HG02943 (cell line): Measurements from ENCODE around the gene UNC5B.

Experiments
- ATAC-seq: cut with Tn5 transposase; IDR thresholded peaks from one replicate; pipeline ENCODE4 v1.9.1; 2021; ENCODE audit warnings: mild to moderate bottlenecking, low read depth, moderate library complexity; ENCODE audit not compliant: unreplicated experiment

Gene UNC5B

DNA sequence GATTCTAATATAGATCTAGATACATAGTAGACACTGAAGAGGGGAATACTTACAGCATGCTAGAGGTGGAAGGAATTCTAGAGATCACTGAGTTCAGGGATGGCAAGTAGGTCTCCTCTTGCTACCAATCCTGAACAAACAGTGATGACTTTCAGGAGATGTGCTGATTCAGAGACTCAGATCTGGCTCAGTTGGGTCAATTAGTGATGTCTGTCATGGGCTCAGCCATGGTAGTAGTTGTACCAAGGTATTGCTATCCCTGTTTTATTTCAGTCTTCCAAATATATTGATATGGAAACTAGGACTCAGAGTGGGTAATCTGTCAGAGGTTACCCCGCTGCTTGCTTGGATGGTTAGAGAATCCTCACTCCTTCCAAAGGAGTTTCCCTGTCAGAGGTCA is 38.5 kb downstream of the UNC5B start:
- ATAC-seq: no peak

- ATAC-seq: no peak
Observed at GRCh38 chr10:71251319-71251718, 38.9 kb downstream of the UNC5B start.

DNA sequence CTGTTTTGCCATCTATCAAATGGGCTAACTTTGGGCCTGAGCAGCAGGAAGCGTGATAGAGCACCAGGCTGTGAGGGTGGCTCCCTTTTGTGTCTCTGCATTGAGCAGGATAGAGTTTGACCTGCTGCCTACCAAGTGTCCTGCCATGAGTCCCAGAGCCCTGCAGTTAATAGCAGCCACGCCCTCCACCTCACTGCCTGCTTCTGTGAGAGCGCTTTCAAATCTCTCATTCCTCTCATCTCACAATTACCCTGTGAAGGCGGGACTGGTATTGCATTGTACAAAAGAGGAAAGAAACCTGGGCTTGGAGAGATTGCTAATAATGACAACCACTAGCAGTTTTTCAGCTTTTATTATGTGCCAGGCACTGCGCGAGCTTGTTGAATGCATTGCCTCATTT is 39.9 kb downstream of the UNC5B start:
- no peak for ATAC-seq

DNA sequence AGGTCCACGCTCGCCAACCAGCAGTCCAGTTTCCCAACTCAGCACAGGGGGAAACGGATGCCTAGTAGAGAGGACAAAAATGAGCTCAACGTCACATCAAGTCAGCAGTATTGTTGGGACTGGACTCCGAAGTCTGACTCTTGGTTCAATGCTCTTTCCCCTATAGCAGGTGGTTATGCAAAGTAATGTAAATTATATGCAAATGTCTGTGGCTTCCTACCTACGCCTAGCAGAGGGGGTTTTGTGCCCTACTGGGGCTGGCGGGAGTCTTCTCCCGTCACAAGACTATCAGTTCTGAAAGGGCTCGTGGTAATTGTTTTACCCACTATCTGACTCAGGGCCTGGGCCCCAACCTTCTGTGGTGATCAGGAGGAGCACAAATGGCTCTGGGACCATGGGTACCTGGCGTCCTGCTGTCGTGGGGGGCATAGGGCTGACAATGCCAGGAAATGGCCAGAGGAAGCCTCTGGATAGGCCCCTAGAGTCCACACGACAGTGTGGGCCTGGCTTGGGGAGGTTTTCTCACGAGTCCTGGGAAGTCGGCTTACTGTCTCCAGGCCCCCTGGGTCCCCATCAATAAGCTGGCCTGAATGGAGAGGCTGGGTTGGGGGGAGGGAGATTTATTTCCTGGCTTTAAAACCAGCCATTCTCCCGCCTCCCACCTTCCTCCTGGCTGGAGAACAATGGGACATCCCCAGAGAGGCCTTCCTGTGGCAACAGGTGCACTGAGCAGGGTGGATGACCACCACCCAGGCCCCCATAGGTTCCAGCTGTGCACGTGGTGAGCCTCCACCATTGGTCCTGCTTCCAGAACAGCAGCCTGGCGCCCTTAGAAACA is 41.8 kb downstream of the UNC5B start:
- no peak for ATAC-seq

- ATAC-seq: no peak
Observed at GRCh38 chr10:71254834-71255549, 42.6 kb downstream of the UNC5B start.

GRCh38 chr10:71255550-71255807 is 43.1 kb downstream of the UNC5B start:
- ATAC-seq: no peak

DNA sequence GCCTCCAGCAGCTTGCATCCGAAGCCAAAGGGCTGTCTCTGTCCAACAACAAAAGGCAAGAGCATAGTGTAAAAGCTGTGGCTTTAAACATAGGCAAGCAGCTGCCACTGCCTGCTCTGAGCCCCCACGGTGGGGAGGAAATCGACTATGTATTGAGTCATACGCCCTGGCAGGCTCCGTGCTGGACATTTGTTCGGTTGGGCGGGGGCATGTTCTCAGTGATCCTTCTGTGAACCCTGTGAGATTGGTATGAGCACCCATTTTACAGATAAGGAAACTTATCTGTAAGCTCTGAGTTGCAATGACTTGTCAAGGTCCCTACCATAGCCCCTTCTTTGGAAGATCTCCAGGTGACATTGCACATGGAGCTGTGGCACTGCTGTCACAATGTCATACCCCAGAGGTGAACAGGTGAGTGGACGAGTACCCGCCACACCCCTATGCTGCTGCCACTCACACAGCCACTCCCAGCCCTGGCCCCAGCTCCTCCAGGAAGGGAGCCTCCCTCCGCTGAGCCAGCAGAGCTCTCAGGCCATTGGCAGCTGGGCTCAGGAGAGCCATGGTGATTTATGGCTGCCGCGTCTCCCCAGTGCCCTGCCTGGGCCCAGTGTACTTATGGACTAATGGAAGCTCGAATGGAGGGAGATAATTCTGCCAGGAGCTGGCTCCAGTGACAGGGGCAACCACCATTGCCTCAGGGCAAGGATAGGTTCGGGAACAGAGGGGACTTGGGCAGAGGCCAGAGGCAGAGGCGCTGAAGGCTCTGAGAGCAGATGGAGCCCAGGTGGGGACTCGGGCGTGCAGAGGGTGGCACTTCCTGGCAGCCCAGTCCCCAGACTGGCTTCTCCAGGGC is 43.7 kb downstream of the UNC5B start:
- ATAC-seq: no peak

DNA sequence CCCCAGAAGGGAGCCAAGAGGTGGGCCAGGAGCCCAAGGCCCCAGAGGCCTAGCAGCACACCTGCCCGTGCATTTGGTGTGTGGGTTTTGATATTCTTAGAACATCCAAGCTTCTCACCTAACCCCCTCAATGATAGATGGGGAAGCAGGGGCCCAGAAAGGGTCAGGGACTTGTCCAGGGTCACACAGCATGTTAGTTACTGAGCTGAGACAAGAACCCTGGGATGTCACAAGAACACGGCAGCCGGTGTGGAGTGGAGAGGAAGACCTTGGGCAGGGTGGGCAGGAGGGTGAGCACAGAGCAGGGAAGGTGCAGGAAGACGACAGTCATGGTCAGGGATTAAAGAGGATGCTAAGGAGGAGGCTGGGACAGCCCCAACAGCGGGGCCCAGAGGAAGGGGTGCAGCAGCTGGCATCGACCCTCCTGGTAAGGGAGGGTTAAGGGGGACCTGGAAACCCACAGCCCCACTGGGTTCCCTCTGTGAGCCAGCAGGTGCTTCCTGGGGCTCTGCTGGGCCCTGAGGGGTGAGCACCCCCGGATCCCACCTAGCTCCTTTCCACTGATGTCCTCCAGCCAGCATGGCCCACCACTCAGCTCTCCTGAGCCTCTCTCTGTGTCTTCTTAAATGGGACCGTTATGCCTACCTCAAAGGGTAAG is 44.4 kb downstream of the UNC5B start:
- ATAC-seq: no peak

DNA sequence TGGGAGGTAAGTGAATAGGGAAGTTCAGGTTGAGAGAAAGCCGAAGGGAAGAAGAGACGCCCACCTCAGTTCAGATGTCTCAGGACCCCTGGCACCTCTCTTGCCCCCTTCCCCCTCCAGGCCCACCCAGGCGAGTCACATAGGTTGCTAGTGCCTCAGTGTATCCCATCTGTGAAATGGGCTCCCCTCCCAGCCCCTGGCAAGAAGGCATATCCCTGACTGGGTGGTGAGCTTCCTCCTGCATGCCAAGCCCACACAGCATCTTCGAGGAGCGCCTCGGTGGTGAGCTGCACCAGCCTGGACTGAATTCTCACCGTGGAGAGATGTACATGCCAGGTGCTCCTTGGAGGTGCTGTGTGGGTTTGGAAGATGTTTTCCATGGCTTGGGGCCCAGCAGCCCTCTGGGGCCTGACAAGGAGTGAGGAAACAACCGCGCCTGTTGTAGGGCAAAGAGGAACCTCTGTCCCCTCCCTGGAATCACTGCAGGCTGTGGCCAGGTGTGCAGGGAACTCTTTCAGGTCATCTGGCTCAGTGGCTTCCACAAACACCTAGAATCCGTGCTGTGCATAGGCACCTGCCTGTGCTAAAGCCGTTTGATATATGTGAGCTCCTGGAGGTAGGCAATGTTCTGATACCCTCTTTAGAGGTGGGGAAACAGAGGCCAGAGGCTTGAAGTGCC is 45.1 kb downstream of the UNC5B start:
- no peak for ATAC-seq

- no peak for ATAC-seq
Observed at GRCh38 chr10:71258046-71258445, 45.7 kb downstream of the UNC5B start.

DNA sequence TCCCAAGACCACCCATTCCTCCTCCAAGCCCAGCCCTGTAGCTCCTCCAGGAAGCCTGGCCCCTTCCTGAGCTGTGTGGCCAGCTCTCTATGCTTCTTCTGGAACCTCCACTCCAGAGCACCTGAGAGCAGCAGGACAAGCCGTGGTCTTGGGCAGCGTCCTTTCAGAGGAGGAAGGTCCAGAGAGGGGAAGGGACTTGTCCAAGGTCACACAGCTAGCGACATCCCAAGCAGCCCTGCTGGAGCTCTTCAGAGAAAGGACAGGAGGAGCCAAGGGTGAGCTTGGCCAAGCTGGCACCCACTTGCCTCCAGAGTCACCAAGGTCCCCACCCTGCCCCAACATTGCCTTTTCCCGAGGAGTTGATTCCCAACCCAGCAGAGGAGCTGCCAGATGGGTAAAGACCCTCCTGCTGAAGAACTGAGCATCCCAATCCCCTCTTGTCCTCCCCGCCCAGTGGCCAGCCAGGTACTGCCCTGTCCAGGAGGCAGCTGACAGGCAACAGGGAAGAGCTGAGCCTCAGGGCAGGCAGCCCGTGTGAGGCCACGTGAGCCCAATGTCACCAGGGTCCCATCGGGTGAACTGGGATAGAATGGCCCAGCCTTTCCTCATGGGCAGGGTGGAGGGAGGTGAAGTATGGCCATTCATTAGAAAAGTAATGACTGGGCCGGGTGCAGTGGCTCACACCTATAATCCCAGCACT is 46.2 kb downstream of the UNC5B start:
- ATAC-seq: no peak

GRCh38 chr10:71259282-71259681 is 46.9 kb downstream of the UNC5B start:
- ATAC-seq: no peak

- ATAC-seq: no peak
Observed at GRCh38 chr10:71259815-71260501, 47.6 kb downstream of the UNC5B start.

GRCh38 chr10:71260622-71261325 is 48.4 kb downstream of the UNC5B start:
- no peak for ATAC-seq

DNA sequence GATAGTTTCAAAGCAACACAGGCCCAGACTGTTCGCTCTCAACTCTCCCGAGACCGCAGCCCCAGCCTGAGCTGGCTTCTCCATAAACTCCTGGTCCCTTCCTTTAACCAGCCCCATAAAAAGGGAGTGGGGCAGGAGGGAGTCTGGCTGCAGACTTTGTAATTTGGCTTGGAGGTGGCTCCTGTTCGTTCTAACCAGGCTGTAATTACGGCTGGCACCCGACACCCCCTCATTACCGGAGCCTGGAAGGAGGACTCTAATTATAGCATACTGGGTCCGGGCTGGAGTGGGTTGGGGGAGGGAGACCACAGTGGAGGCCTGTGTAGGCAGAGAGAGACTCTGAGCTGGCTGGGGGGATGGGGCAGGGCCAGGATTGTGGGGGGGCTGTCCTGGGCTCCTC is 49.7 kb downstream of the UNC5B start:
- no peak for ATAC-seq

DNA sequence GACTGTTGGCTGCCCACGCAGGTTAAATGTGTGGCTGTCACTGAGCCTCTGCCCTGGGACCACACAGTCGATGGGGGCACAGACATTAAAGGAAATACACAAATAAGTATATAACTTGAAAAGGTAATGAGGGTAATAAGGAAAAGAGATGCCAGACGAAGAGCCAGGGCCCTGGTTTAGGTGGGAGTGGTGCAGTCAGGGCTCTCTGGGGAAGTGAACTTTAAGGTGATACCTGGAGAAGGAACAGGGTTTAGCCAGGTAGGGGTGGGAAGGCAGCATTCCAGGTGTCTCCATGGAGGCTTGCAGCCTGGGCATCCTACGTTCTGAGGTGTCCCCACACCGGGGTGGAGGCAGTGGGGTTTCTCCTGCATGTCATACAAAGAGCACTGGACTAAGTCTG is 50.4 kb downstream of the UNC5B start:
- ATAC-seq: no peak

DNA sequence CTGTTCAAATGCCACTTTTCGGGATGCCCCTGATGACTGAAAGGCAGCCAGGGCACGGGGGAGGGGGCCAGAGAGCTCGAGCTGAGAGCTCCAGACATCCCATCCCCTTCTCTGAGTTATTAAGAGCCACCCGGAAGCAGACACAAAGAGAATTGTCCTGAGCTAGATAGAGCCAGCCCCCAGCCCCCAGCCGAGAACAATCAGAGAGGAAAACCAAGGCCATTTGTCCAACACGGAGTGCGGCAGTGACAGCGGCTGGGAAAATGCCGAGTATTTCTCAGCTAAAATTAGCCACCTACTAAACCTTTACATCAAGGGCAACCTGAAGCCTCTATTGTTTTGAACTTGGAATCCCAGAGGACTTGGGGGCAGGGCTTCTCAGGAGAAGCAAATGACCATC is 51.0 kb downstream of the UNC5B start:
- no peak for ATAC-seq

- ATAC-seq: no peak
Observed at GRCh38 chr10:71264345-71265200, 52.2 kb downstream of the UNC5B start.
